Esophagus muscularis mucosa (tissue), 4 donors: ENCODE results near the gene FEV. TPM values are rescaled to one million over a fixed set of nuclear protein-coding genes. Genes with fewer than 3 reads are reported as not detected.

Source experiments
- DNase-seq: peaks from one replicate; pipeline ENCODE4 v3.0.0-alpha.2; 2017; ENCODE audit errors: extremely low spot score
- H3K27ac ChIP-seq, 4 donors: fragments of 200-600 bp; sonication (generic); replicated peaks in 1 of 4; 1 replicate in 3 of 4; 2 replicates in 1 of 4; pipeline ENCODE4 v1.5.1; 2016 to 2019; ENCODE audit warnings: mild to moderate bottlenecking in 1 of 4
- H3K27me3 ChIP-seq, 4 donors: fragments of 200-600 bp; sonication (generic); one replicate each; pipeline versions ENCODE4 v1.5.1 to v1.6.0; 2016 to 2019
- H3K36me3 ChIP-seq, 4 donors: fragments of 200-600 bp; sonication (generic); one replicate each; pipeline ENCODE4 v1.5.1; 2016 to 2019
- H3K4me1 ChIP-seq, 4 donors: fragments of 200-600 bp; sonication (generic); one replicate each; pipeline ENCODE4 v1.5.1; 2016 to 2019
- H3K4me3 ChIP-seq, 4 donors: fragments of 200-600 bp; sonication (generic); 1 replicate in 2 of 4; 2 replicates in 2 of 4; pipeline ENCODE4 v1.5.1; 2016 to 2019; ENCODE audit warnings: mild to moderate bottlenecking in 4 of 4, moderate library complexity in 1 of 4
- H3K9me3 ChIP-seq, 4 donors: fragments of 200-600 bp; sonication (generic); 1 replicate in 3 of 4; 2 replicates in 1 of 4; pipeline ENCODE4 v1.5.1; 2016 to 2019
- EP300 ChIP-seq: sonication (generic); formaldehyde crosslinking; IDR thresholded peaks from one replicate; pipeline ENCODE4 v1.6.1; 2017; ENCODE audit warnings: antibody characterized with exemption
- POLR2A ChIP-seq: fragments of 450-650 bp; IDR thresholded peaks from one replicate; pipeline ENCODE4 v1.6.1; 2017; ENCODE audit warnings: antibody characterized with exemption, moderate library complexity, mild to moderate bottlenecking, low read depth
- POLR2AphosphoS5 ChIP-seq, 2 donors: sonication (generic); formaldehyde crosslinking; IDR thresholded peaks; one replicate each; pipeline ENCODE4 v1.6.1; 2017; ENCODE audit warnings: antibody characterized with exemption in 2 of 2
- WGBS: methylation state at CpG from one replicate; pipeline ENCODE4 v1.1.5; 2018; 5-methylcytosine and 5-hydroxymethylcytosine counted together
- intact Hi-C: fragments of 100-400 bp; cut with DNase I; formaldehyde crosslinking; loops from one replicate; pipeline ENCODE4 v1.15.1; 2023
- total RNA-seq, 4 donors: library from RNA; depleted of rRNA; stranded (reverse); fragments of >200 nt; gene quantifications; one replicate each; pipeline versions ENCODE4 v1.1.0 to v1.2.1, GENCODE V29; 2016
- TF ChIP-seq, protein P1 (sequence below), 3 experiments: fragments of 200-600 bp in 2 of 3; fragments of 450-650 bp in 1 of 3; sonication (generic) in 2 of 3; IDR thresholded peaks; one replicate each; pipeline ENCODE4 v1.5.1; 2017 to 2019; ENCODE audit warnings: antibody characterized with exemption in 3 of 3, mild to moderate bottlenecking in 2 of 3, moderate library complexity in 1 of 3

The FEV gene
- total RNA-seq, 4 donors from 2014 or later, result not detected

DNA sequence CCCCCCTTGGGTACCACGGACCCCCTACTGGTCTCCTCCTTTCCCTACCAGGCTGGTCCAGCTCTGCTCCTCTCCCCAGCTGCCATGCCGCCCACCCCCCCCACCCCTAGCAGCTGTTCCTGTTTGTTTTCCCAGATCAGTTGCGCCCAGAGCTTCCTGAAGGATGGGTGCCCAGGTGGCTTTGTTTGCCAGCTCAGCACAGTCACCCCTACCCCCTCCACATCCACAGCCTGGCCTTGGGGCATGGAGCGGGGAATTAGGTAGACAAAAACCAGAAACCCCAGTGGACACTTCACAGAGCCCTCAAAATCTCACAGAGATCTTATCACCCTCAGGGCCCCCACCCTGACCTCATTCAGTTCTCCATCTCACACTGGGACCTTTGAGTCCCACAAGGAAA, 12.0 kb upstream of the FEV start:
- H3K4me1 ChIP-seq, result peaks cover 33 to 46% (median 40%) of the 10 kb centered on the region in 4 donors
- intact Hi-C loops, result loop anchor here (10.0 kb wide), 1 partner anchor 158 kb away; no protein-coding TSS in a partner anchor
- DNase-seq, result no peak
- no peaks in the 10 kb centered on the region for H3K36me3 ChIP-seq
- H3K27me3 ChIP-seq, result peaks cover 5 to 100% (median 64%) of the 10 kb centered on the region in 4 donors
- TF ChIP-seq EP300 (no peak), POLR2A (no peak), POLR2AphosphoS5 (IDR thresholded peaks at IDR 0.05) (no peak)
- WGBS, result 79% methylated on average over 2 of the region's 4 CpGs
- no peak overlapping the region for H3K27ac ChIP-seq
- no peaks in the 10 kb centered on the region for H3K9me3 ChIP-seq
- no peak overlapping the region for H3K4me3 ChIP-seq

DNA sequence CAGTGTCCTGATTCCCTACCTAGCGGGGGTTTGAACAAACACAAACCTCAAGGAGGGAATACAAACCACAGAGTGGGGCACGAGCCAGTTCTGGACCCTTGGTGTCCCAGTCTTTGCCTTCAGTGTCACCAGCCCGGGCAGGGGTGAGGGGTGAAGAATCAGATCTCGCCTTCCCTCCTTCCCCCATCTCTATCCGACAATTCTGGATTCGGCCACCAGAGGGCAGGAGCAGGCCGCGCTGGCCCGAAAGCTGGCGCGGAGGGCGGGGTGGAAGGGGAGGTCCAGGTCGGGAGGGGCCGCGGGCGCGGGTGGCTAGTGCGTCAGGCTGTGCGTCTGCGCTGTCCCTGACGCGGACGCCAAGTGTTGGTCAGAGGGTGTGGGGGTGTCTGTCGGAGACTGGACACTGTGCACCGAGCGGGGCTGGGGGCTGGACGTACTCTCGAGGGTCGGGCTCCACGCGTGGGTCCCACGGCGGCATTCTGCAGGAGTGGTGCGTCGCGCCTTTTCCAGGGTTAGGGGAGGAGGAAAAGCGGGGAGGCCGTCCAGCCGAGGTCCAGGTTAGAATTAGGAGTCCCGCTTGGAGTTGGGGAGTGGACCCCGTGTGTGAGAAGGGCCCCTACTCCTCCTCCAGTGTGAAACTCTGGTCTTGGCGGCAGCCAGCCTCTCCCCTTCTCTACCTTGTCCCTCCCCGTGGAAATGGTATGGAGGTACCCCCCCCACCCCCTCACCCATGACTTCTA, 11.2 kb upstream of the FEV start:
- Histone ChIP-seq H3K4me1 (peaks cover 26 to 42% (median 32%) of the 10 kb centered on the region in 4 donors), H3K27me3 (peaks cover 0 to 100% (median 63%) of the 10 kb centered on the region in 4 donors), H3K4me3 (peak overlapping the region; percentile 25 to 57 (median 46)), H3K36me3 (no peaks in the 10 kb centered on the region), H3K9me3 (no peaks in the 10 kb centered on the region), H3K27ac (no peak overlapping the region)
- 5% methylated on average over 22 of the region's 43 CpGs for WGBS
- TF ChIP-seq POLR2A (no peak), EP300 (no peak), POLR2AphosphoS5 (IDR thresholded peaks at IDR 0.05) (peak; percentile 56 to 73)
- TF ChIP-seq, protein P1, sequence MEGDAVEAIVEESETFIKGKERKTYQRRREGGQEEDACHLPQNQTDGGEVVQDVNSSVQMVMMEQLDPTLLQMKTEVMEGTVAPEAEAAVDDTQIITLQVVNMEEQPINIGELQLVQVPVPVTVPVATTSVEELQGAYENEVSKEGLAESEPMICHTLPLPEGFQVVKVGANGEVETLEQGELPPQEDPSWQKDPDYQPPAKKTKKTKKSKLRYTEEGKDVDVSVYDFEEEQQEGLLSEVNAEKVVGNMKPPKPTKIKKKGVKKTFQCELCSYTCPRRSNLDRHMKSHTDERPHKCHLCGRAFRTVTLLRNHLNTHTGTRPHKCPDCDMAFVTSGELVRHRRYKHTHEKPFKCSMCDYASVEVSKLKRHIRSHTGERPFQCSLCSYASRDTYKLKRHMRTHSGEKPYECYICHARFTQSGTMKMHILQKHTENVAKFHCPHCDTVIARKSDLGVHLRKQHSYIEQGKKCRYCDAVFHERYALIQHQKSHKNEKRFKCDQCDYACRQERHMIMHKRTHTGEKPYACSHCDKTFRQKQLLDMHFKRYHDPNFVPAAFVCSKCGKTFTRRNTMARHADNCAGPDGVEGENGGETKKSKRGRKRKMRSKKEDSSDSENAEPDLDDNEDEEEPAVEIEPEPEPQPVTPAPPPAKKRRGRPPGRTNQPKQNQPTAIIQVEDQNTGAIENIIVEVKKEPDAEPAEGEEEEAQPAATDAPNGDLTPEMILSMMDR (IDR thresholded peaks at IDR 0.05), result peak; percentile 83 to 93 (median 83)
- no peak for DNase-seq
- intact Hi-C loops, result loop anchor here (10.0 kb wide), 1 partner anchor 159 kb away; no protein-coding TSS in a partner anchor

DNA sequence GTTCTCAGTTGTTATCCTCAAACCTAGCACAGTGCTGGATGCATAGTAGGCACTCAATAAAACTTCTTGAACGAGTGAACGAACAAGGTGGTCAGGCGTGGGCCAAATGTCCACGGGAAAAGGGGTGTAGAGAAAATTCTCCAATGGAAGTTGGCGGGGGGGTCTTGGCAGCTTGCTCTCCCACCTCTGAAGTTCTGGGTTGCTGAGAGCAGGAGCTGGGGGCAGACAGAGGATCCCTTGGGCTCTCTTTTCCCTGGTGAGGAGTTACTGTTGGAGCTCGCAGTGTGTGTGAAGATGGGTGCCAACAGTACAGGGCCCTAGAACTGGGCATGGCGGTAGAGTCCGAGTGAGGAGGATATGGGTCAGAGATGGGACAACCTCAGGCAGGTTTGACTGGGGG, 10.6 kb upstream of the FEV start:
- H3K4me1 ChIP-seq, result peaks cover 26 to 40% (median 32%) of the 10 kb centered on the region in 4 donors
- no peaks in the 10 kb centered on the region for H3K36me3 ChIP-seq
- DNase-seq, result no peak
- no peak for TF ChIP-seq POLR2A
- TF ChIP-seq, protein P1 (IDR thresholded peaks at IDR 0.05), result no peak
- no peak for TF ChIP-seq EP300
- no peak for TF ChIP-seq POLR2AphosphoS5 (IDR thresholded peaks at IDR 0.05)
- intact Hi-C loops, result loop anchor here (10.0 kb wide), 1 partner anchor 159 kb away; no protein-coding TSS in a partner anchor
- 26% methylated on average over 8 of the region's 8 CpGs for WGBS
- H3K9me3 ChIP-seq, result no peaks in the 10 kb centered on the region
- peak overlapping the region in 2 of 4 donors; percentile 25 to 49 for H3K4me3 ChIP-seq
- H3K27ac ChIP-seq, result no peak overlapping the region
- H3K27me3 ChIP-seq, result peaks cover 0 to 100% (median 63%) of the 10 kb centered on the region in 4 donors

DNA sequence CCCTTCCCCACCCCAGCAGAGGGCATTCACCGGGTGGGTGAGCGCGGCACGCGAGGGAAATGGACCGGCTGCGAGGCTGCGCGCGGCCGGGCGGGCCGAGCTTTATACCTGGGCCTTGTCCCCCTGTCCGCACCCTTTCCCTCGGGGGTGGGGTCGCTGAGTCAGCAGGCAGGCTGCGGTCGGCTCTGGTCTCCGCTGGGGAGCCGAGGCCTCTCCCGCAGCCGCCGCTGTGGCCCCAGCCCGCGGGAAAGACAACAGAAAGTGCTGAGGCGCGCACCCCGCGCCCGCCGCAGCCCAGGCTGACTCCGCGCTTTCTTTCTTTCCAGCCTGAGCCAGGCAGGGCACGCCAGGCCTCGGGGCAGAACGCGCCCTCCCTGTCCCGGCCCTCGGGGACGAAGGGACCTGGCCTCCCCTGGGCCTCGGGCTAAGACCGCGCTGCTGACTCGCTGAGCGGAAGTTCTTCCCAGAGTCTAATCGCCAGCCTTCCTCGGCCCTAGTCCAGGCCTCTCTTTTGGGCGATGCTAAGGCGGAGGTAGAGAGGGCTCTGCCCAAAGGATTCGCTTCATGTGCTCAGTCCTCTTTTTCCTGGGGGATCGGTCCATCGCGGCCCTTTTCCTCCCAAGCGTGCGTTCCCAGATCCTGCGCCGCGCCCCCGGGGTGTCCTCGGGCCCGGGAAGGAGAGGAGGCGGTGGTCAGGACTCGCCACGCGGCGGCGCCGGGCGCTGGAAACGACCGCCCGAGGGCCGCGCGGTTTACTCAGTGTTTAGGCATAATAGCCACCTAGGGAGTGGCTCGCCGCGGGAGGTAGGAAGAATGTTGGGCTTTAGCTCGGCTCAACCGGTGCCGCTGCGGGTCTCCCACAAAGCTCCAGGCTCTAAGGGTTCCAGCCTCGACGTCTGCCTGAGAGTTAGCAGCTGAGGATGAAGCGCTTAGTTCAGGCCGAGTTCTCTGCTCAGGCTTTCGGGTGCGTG, 8.6 kb upstream of the FEV start, which contains the start of gene CRYBA2:
TSS of gene CRYBA2 (minus strand) at position 78 of the 971 bp plus-strand sequence. CDS start 246 bp downstream, outside the sequence.
- Histone ChIP-seq H3K36me3 (no peaks in the 10 kb centered on the region), H3K27me3 (peaks cover 0 to 100% (median 74%) of the 10 kb centered on the region in 4 donors), H3K27ac (no peak within 1 kb of the TSS), H3K4me3 (peak within 1 kb of the TSS; percentile 46 to 57 (median 48)), H3K4me1 (peaks cover 26 to 40% (median 32%) of the 10 kb centered on the region in 4 donors), H3K9me3 (no peaks in the 10 kb centered on the region)
- intact Hi-C loops, result loop anchor here (10.0 kb wide), 1 partner anchor 161 kb away; no protein-coding TSS in a partner anchor
- under 1% methylated on average over 22 of the region's 88 CpGs for WGBS
- TF ChIP-seq POLR2A, result no peak
- TF ChIP-seq, protein P1 (IDR thresholded peaks at IDR 0.05), result no peak
- TF ChIP-seq EP300, result no peak
- no peak for TF ChIP-seq POLR2AphosphoS5 (IDR thresholded peaks at IDR 0.05)
- no peak for DNase-seq
